GM12865 (cell line): Measurements from ENCODE around the gene ARFGEF2.
"Not testable (repeated sequence)": the region's sequence is repeated elsewhere in the genome, so short reads cannot be mapped to it uniquely, and the experiment has no call there.

Source experiments
- DNase-seq: peaks from one replicate; pipeline ENCODE4 v3.0.0; 2010; ENCODE audit warnings: low read depth
- H3K4me3 ChIP-seq: 2 replicates; pipeline ENCODE4 v1.5.1; 2011; ENCODE audit warnings: mild to moderate bottlenecking, low read depth, low read length, control low read depth
- TF ChIP-seq, protein P1 (sequence below): IDR thresholded peaks from 2 replicates; pipeline ENCODE4 v1.5.1; 2011; ENCODE audit warnings: low read length, control low read depth, low read depth, inconsistent platforms; ENCODE audit not compliant: insufficient read depth; ENCODE audit errors: missing control alignments

The ARFGEF2 gene

DNA sequence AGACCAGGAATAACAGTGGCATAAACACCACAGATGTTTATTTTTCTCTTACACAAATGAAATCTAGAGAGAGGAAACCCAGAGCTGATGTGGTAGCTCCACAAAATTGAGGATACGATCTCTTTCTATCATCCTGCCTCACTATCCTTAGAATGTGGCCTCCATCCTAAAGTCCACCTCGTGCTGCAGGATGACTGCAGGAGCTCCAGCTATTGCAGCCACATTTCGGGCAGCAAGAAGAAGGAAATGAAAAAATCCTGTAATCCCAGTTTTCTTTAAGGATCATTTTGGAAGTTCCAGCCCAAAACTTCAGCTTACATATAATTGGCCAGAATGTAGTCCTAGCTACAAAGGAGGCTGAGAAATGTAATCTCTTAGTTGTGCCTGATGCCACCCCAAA, 41.2 kb upstream of the ARFGEF2 start:
- TF ChIP-seq, protein P1, sequence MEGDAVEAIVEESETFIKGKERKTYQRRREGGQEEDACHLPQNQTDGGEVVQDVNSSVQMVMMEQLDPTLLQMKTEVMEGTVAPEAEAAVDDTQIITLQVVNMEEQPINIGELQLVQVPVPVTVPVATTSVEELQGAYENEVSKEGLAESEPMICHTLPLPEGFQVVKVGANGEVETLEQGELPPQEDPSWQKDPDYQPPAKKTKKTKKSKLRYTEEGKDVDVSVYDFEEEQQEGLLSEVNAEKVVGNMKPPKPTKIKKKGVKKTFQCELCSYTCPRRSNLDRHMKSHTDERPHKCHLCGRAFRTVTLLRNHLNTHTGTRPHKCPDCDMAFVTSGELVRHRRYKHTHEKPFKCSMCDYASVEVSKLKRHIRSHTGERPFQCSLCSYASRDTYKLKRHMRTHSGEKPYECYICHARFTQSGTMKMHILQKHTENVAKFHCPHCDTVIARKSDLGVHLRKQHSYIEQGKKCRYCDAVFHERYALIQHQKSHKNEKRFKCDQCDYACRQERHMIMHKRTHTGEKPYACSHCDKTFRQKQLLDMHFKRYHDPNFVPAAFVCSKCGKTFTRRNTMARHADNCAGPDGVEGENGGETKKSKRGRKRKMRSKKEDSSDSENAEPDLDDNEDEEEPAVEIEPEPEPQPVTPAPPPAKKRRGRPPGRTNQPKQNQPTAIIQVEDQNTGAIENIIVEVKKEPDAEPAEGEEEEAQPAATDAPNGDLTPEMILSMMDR, result no peak
- DNase-seq, result no peak

DNA sequence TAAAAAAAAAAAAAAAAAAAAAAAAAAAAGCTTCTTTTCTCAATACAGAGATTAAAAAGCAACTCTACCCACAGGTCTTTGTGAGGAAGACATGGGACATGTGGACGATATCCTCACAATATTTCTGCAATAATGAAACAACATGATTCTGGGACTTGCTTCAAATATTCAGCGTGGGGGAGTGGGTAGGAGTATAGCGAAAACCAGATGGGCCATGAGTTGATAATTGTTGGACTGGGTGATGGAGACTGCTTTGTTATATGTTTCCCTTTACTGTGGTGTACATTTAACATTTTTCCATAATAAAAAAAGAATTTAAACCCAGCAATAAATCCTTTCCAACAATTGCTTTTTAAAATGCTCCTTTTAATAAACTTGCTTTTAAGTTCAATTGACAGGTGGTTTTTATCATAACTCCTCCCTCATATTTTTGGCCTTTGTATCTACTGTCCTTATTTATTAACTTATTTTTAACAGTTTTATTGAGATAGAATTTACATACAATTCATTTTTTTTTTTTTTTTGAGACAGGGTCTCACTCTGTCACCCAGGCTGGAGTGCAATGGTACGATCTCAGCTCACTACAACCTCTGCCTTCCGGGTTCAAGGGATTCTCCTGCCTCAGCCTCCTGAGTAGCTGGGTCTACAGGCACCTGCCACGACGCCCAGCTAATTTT, 40.4 kb upstream of the ARFGEF2 start:
- TF ChIP-seq, protein P1, result no peak
- no peak for DNase-seq
- H3K4me3 ChIP-seq, result no peak overlapping the region

More for the DNA sequence above, 41.2 kb upstream of the ARFGEF2 start:
- H3K4me3 ChIP-seq, result no peak overlapping the region

DNA sequence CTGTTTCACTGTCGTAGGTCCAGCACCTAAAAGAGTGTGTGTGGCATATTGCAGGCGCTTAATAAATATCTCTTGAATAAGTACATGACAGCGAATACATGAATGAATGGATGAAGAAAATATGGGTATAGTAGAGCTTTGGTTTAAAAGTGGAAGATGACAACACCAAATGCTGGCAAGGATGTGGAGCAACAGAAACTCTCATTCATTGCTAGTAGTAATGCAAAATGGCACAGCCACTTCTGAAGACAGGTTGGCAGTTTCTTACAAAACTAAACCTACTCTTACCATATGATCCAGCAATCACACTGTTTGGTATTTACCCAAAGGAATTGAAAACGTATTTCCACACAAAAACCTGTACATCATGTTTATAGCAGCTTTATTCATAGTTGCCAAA, 36.3 kb upstream of the ARFGEF2 start:
- TF ChIP-seq, protein P1, result no peak
- no peak overlapping the region for H3K4me3 ChIP-seq
- DNase-seq, result no peak

DNA sequence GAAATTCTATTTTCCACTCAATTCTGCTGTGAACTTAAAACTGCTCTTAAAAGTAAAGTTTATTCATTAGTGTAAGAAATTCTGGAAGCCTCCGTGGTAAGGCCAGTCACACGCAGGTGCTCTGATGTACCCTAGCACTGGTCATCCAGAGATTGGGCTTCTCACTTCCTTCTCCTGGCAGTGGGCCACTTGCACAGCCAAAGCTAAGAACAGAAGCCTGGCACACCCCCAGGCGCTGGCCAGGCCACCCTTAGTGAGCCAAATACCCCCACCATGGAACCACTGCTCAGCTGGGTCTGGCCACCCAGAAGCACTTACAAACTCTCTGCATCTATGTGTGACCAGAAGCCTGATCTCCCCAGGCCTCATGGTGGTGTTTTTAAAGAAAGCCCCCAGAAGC, 35.3 kb upstream of the ARFGEF2 start:
- DNase-seq, result no peak
- no peak overlapping the region for H3K4me3 ChIP-seq
- TF ChIP-seq, protein P1, result no peak

DNA sequence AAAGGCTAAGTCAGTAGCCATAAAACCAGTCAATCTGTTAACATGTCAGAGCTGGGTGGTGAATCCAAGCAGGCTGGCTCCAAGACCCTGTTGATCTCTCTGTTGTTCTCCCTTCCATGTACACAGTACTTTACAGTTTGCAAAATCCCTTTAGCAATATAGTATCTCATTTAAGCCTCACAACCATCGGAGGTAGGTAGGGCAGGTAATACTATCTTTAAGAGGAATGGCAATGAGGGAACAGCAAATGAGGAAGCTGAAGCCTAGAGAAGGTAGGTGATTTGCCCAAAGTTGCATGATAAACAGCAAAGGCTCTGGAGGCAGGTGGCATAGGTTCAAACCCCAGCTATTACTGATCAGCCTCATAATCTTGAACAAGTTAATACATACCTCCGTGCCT, 34.7 kb upstream of the ARFGEF2 start:
- DNase-seq, result no peak
- TF ChIP-seq, protein P1, result no peak
- no peak overlapping the region for H3K4me3 ChIP-seq

DNA sequence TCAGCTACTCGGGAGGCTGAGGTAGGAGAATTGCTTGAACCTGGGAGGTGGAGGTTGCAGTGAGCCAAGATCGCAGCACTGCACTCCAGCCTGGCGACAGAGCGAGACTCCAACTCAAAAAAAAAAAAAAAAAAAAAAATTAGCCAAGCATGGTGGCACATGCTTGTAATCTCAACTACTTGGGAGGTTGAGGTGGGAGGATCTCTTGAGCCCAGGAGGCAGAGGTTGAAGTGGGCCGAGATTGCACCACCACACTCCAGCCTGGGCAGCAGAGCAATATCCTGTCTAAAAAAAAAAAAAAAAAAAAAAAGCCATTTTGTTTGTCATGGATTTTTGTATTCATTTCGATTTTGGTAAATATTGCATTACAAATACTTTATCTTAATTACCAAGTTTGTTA, 33.0 kb upstream of the ARFGEF2 start:
- DNase-seq, H3K4me3 ChIP-seq: not testable (repeated sequence)

DNA sequence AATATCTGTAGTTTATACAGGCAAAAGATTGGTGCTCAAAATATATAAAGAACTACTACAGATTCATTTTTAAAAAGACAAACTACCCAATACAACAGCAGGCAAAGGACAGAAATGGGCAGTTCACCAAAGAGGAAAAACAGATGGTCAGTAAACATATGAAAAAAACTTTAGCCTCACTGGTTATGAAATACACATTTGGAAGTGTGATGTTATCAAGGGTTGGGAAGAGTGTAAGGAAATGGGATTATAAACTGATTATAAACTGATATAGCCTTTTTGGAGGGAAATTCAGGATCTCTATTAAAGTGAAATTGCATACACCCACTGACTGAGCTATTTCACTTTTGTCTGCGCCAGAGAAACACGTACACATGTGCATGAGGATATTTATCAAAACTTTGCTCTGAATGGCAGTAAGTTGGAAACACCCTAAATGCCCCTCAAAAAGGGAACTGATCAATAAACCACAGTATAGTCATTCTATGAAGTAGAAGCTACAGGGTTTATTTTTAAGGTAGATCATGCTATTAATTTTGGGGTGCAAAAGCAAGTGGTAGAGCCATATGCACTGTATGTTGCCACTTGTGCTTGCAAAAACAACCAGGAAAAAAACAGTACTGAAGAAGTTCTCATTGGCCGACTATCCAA, 32.2 kb upstream of the ARFGEF2 start:
- DNase-seq, result peak; percentile 54
- H3K4me3 ChIP-seq, result no peak overlapping the region
- TF ChIP-seq, protein P1, result no peak
